Neural progenitor cell (in vitro differentiated cells): ENCODE results near the gene POP4.

Experiments
- EZH2phosphoT487 ChIP-seq: fragments of 200-600 bp; sonication (generic); IDR thresholded peaks from 2 replicates; pipeline ENCODE4 v1.6.1; 2017; ENCODE audit warnings: antibody characterized with exemption
- TF ChIP-seq, protein P1 (sequence below): fragments of 200-600 bp; sonication (generic); IDR thresholded peaks from 2 replicates; pipeline ENCODE4 v1.5.1; 2017; ENCODE audit warnings: antibody characterized with exemption, mild to moderate bottlenecking

DNA sequence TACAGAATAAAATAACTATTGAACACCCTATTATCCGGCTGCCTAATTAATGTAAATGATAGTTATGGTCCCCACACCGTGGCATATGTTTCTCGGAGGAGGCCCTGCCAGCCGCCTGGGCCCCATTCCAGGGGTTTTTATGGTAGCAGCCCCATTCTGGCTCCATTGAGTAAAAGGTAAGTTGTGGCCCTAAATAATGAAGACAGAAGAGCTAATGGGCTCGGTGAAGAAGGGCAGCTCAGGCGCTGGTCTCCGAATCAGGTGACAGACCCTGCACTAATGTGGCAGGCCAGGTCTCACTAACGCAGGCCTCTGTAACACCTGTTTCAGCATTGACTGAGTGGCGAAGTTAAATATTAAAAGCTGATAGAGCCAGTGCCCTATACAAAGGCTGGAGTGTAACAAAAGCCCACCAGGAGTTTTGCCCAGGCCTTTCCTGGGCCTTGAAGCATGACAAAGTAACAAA lies 19.1 kb downstream of the POP4 start:
- TF ChIP-seq, protein P1, sequence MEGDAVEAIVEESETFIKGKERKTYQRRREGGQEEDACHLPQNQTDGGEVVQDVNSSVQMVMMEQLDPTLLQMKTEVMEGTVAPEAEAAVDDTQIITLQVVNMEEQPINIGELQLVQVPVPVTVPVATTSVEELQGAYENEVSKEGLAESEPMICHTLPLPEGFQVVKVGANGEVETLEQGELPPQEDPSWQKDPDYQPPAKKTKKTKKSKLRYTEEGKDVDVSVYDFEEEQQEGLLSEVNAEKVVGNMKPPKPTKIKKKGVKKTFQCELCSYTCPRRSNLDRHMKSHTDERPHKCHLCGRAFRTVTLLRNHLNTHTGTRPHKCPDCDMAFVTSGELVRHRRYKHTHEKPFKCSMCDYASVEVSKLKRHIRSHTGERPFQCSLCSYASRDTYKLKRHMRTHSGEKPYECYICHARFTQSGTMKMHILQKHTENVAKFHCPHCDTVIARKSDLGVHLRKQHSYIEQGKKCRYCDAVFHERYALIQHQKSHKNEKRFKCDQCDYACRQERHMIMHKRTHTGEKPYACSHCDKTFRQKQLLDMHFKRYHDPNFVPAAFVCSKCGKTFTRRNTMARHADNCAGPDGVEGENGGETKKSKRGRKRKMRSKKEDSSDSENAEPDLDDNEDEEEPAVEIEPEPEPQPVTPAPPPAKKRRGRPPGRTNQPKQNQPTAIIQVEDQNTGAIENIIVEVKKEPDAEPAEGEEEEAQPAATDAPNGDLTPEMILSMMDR, result no peak
- no peak for TF ChIP-seq EZH2phosphoT487
